ENCODE results near the gene RAB8B. TPM values are rescaled to one million over a fixed set of nuclear protein-coding genes. Genes with fewer than 3 reads are reported as not detected.

The RAB8B gene
- total and polyA plus RNA-seq, 9 of the 15 experiments (the other 6 are each of a cell fraction or from before 2014, with no cell fraction given): 7.8 to 32.1 (median 24.2) TPM

DNA sequence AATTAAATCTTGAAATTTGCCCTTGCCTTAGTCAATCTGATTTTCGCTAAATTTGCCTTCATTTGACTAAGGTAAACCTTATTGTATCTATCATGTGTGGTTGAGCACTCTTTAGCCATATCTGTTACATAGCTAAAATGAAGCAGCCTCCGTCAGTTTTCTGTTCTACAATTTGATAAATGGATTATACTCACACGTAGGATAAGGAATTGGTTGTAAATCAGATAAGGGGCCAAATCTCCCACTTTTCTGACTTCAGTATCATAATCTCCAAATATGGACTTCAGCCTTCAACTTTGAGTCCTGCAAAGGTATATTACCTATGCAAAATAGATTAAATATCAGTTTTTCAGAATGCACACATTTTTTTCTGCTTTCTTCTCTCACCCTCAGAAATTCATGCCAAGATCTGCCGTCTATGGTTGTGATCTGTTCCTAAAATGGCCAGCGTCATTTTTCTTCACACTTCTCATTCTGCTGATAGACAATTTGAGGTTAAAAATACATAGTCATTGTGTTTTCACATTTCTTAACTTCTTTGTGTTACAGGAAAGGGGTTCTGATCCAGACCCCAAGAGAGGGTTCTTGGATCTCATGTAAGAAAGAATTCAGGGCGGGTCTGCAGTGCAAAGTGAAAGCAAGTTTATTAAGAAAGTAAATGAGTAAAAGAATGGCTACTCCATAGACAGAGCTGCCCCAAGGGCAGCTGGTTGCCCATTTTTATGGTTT, 36.9 kb downstream of the RAB8B start (continued):
- TF ChIP-seq, protein P1, sequence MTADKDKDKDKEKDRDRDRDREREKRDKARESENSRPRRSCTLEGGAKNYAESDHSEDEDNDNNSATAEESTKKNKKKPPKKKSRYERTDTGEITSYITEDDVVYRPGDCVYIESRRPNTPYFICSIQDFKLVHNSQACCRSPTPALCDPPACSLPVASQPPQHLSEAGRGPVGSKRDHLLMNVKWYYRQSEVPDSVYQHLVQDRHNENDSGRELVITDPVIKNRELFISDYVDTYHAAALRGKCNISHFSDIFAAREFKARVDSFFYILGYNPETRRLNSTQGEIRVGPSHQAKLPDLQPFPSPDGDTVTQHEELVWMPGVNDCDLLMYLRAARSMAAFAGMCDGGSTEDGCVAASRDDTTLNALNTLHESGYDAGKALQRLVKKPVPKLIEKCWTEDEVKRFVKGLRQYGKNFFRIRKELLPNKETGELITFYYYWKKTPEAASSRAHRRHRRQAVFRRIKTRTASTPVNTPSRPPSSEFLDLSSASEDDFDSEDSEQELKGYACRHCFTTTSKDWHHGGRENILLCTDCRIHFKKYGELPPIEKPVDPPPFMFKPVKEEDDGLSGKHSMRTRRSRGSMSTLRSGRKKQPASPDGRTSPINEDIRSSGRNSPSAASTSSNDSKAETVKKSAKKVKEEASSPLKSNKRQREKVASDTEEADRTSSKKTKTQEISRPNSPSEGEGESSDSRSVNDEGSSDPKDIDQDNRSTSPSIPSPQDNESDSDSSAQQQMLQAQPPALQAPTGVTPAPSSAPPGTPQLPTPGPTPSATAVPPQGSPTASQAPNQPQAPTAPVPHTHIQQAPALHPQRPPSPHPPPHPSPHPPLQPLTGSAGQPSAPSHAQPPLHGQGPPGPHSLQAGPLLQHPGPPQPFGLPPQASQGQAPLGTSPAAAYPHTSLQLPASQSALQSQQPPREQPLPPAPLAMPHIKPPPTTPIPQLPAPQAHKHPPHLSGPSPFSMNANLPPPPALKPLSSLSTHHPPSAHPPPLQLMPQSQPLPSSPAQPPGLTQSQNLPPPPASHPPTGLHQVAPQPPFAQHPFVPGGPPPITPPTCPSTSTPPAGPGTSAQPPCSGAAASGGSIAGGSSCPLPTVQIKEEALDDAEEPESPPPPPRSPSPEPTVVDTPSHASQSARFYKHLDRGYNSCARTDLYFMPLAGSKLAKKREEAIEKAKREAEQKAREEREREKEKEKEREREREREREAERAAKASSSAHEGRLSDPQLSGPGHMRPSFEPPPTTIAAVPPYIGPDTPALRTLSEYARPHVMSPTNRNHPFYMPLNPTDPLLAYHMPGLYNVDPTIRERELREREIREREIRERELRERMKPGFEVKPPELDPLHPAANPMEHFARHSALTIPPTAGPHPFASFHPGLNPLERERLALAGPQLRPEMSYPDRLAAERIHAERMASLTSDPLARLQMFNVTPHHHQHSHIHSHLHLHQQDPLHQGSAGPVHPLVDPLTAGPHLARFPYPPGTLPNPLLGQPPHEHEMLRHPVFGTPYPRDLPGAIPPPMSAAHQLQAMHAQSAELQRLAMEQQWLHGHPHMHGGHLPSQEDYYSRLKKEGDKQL (CRISPR knock-in tag; IDR thresholded peaks at IDR 0.05; ENCODE audit: borderline replicate concordance): no peak
- no peak for TF ChIP-seq RB1 (IDR thresholded peaks at IDR 0.05; ENCODE audit: low read depth)
- no peak for TF ChIP-seq SIN3B (IDR thresholded peaks at IDR 0.05; ENCODE audit: low read depth)
- TF ChIP-seq RBM14 (IDR thresholded peaks at IDR 0.05; ENCODE audit: borderline replicate concordance, insufficient read depth, low read depth, low read length): no peak
- no peak for TF ChIP-seq CEBPB (tag; IDR thresholded peaks at IDR 0.05)
- TF ChIP-seq KLF13 (tag; IDR thresholded peaks at IDR 0.05; ENCODE audit: borderline replicate concordance, low read depth): no peak
- TF ChIP-seq, protein P2, sequence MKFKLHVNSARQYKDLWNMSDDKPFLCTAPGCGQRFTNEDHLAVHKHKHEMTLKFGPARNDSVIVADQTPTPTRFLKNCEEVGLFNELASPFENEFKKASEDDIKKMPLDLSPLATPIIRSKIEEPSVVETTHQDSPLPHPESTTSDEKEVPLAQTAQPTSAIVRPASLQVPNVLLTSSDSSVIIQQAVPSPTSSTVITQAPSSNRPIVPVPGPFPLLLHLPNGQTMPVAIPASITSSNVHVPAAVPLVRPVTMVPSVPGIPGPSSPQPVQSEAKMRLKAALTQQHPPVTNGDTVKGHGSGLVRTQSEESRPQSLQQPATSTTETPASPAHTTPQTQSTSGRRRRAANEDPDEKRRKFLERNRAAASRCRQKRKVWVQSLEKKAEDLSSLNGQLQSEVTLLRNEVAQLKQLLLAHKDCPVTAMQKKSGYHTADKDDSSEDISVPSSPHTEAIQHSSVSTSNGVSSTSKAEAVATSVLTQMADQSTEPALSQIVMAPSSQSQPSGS (CRISPR knock-in tag; IDR thresholded peaks at IDR 0.05): no peak
- TF ChIP-seq YBX1 (IDR thresholded peaks at IDR 0.05): no peak
- TF ChIP-seq ZNF780A (CRISPR knock-in tag; IDR thresholded peaks at IDR 0.05): no peak
- no peak for TF ChIP-seq MAZ (CRISPR knock-in tag; conservative IDR thresholded peaks at IDR 0.05 in 1 of 2, IDR thresholded peaks at IDR 0.05 in 1 of 2)
- TF ChIP-seq MXI1 (IDR thresholded peaks at IDR 0.05; ENCODE audit: low read depth, low read length): no peak
- no peak for TF ChIP-seq ZNF764 (CRISPR knock-in tag; IDR thresholded peaks at IDR 0.05; ENCODE audit: low read depth)
- TF ChIP-seq ZEB2 (IDR thresholded peaks at IDR 0.05): no peak
- TF ChIP-seq HMGN3 (IDR thresholded peaks at IDR 0.05; ENCODE audit: borderline replicate concordance, extremely low read depth, insufficient read length, low read depth, low read length): no peak
- TF ChIP-seq NCOA1 (IDR thresholded peaks at IDR 0.05; ENCODE audit: low read depth): no peak
- no peak for TF ChIP-seq HNRNPK (IDR thresholded peaks at IDR 0.05; ENCODE audit: low read depth, low read length, poor library complexity, severe bottlenecking)
- 0 out of 4 replicates have a peak, but pooled peaks of 1 of the 2 experiments have one; percentile 12 for TF ChIP-seq SRF (CRISPR knock-in tag; IDR thresholded peaks at IDR 0.05)
- TF ChIP-seq ESRRB (CRISPR knock-in tag; IDR thresholded peaks at IDR 0.05; ENCODE audit: borderline replicate concordance): no peak
- TF ChIP-seq HNRNPL (IDR thresholded peaks at IDR 0.05; ENCODE audit: low read depth, low read length): no peak
- no peak for TF ChIP-seq MED1 (CRISPR knock-in tag; IDR thresholded peaks at IDR 0.05; ENCODE audit: borderline replicate concordance)
- TF ChIP-seq NR3C1 (CRISPR knock-in tag; IDR thresholded peaks at IDR 0.05): no peak
- TF ChIP-seq ZNF551 (CRISPR knock-in tag; IDR thresholded peaks at IDR 0.05): no peak
- TF ChIP-seq GABPB1 (CRISPR knock-in tag; IDR thresholded peaks at IDR 0.05): no peak
